Testis (tissue), 2 donors: Measurements from ENCODE around the gene BCAS3.

Experiments
- CTCF ChIP-seq, 3 experiments: fragments of 450-650 bp in 2 of 3; fragments of 200-600 bp in 1 of 3; sonication (generic) in 1 of 3; IDR thresholded peaks; one replicate each; pipeline ENCODE4 v1.5.1; 2016 to 2019; ENCODE audit warnings: antibody characterized with exemption in 3 of 3, mild to moderate bottlenecking in 2 of 3, moderate library complexity in 1 of 3
- POLR2A ChIP-seq: fragments of 450-650 bp; IDR thresholded peaks from one replicate; pipeline ENCODE4 v1.6.1; 2017; ENCODE audit warnings: antibody characterized with exemption, mild to moderate bottlenecking, moderate library complexity

GRCh38 chr17:61221181-61221580, 543.5 kb downstream of the BCAS3 start:
- TF ChIP-seq CTCF (IDR thresholded peaks at IDR 0.05) (no peak), POLR2A (no peak)
